Left lung (tissue), 10 donors: ENCODE measurements around the gene GRAP2. TPM values are rescaled to one million over a fixed set of nuclear protein-coding genes. Genes with fewer than 3 reads are reported as not detected.

Experiments used
- ATAC-seq: fragments of 200-7000 bp; cut with Tn5 transposase; one replicate; pipeline ENCODE4 v1.9.1; 2020; ENCODE audit warnings: moderate library complexity
- DNase-seq, 4 donors: peaks; one replicate each; pipeline ENCODE4 v3.0.0-alpha.2; 2013 to 2020
- H3K27ac ChIP-seq, 2 donors: fragments of 200-600 bp; sonication (generic) in 1 of 2; one replicate each; pipeline versions ENCODE4 v1.5.0 to v1.8.0; 2020 to 2021
- H3K27me3 ChIP-seq, 2 donors: fragments of 200-600 bp; sonication (generic) in 1 of 2; one replicate each; pipeline versions ENCODE4 v1.5.0 to v1.8.0; 2020 to 2021
- H3K36me3 ChIP-seq, 2 donors: fragments of 200-600 bp; sonication (generic) in 1 of 2; one replicate each; pipeline versions ENCODE4 v1.5.0 to v1.8.0; 2020 to 2021
- H3K4me1 ChIP-seq, 2 donors: fragments of 200-600 bp; one replicate each; pipeline ENCODE4 v1.8.0; 2021
- H3K4me3 ChIP-seq, 2 donors: fragments of 200-600 bp; sonication (generic) in 1 of 2; one replicate each; pipeline versions ENCODE4 v1.5.0 to v1.8.0; 2020 to 2021; ENCODE audit warnings: mild to moderate bottlenecking in 1 of 2
- H3K9me3 ChIP-seq, 2 donors: fragments of 200-600 bp; sonication (generic) in 1 of 2; one replicate each; pipeline versions ENCODE4 v1.5.0 to v1.8.0; 2020 to 2021
- intact Hi-C, 2 donors: fragments of 100-400 bp; cut with DNase I; formaldehyde crosslinking; loops; one replicate each; pipeline versions ENCODE4 v1.11.2 to v1.14.2; 2022
- polyA plus RNA-seq, 6 donors: library from polyadenylated mRNA; unstranded; fragments of 120-200 nt; gene quantifications; one replicate each; pipeline ENCODE4 v1.2.1, GENCODE V29; 2013; ENCODE audit not compliant: insufficient read length in 6 of 6
- total RNA-seq, 2 donors: library from RNA; stranded (reverse); fragmentation: NEBNext Ultra II Directional; extraction: Animal tissue kit (Norgen Biotek cat#: 25700); gene quantifications; one replicate each; pipeline ENCODE4 v1.2.1, GENCODE V29; 2021
- TF ChIP-seq, protein P1 (sequence below), 2 donors: fragments of 200-600 bp; sonication (generic) in 1 of 2; IDR thresholded peaks; one replicate each; pipeline versions ENCODE4 v1.5.0 to v1.8.0; 2021; ENCODE audit warnings: antibody characterized with exemption in 2 of 2
- donor health status: DM: no; HTN: yes; CAD: no.
- donor health status: DM: no; HTN: no; CAD: no.

GRAP2 gene
- total and polyA plus RNA-seq, 8 donors: 1.5 to 3.4 (median 2.1) TPM

DNA sequence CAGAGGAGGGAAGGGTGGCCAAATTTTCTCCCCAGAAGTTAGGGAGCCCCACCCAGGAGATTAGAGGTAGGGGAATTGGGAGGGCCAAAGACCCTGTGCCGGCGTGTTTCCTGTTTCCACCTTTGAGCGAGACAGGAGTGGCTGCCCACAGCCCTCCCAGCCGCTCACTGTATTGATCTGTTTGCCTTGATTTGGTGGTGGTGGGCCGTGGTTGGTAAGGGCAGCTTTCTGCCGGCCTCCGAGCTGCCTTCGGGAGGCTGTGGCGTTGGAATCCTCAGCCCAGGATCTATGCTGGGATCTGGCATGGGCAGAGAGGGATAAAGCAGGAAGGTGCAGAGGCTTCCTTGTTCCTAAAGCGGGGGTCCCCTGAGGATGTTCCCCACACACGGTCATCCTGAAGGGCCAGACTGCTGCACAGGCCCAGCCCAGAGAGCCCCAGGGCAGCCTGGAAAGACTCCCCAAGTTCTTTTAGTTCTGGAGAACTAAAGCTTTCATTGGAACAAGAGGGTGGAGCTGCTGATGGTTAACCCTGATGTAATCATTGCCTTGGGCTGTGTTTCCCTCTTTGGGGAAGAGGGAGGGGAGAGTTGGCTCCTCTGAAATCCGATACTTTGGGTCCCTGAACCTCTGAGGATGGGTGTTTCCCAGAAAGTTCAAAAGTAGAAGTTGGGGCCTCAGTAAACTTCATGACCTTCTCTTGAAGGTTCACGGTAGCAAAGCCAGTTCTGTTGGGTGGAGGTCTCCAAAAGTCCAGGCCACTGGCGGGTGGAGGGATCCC, 101.1 kb downstream of the GRAP2 start:
- intact Hi-C loops: no loop called here
- Histone ChIP-seq H3K27me3 (peaks cover 0 to 12% of the 10 kb centered on the region in 2 donors), H3K4me3 (no peak overlapping the region), H3K27ac (no peak overlapping the region), H3K36me3 (no peaks in the 10 kb centered on the region), H3K4me1 (no peaks in the 10 kb centered on the region), H3K9me3 (no peaks in the 10 kb centered on the region)
- DNase-seq: no peak
- TF ChIP-seq, protein P1, sequence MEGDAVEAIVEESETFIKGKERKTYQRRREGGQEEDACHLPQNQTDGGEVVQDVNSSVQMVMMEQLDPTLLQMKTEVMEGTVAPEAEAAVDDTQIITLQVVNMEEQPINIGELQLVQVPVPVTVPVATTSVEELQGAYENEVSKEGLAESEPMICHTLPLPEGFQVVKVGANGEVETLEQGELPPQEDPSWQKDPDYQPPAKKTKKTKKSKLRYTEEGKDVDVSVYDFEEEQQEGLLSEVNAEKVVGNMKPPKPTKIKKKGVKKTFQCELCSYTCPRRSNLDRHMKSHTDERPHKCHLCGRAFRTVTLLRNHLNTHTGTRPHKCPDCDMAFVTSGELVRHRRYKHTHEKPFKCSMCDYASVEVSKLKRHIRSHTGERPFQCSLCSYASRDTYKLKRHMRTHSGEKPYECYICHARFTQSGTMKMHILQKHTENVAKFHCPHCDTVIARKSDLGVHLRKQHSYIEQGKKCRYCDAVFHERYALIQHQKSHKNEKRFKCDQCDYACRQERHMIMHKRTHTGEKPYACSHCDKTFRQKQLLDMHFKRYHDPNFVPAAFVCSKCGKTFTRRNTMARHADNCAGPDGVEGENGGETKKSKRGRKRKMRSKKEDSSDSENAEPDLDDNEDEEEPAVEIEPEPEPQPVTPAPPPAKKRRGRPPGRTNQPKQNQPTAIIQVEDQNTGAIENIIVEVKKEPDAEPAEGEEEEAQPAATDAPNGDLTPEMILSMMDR (IDR thresholded peaks at IDR 0.05): no peak
- no peak for ATAC-seq

DNA sequence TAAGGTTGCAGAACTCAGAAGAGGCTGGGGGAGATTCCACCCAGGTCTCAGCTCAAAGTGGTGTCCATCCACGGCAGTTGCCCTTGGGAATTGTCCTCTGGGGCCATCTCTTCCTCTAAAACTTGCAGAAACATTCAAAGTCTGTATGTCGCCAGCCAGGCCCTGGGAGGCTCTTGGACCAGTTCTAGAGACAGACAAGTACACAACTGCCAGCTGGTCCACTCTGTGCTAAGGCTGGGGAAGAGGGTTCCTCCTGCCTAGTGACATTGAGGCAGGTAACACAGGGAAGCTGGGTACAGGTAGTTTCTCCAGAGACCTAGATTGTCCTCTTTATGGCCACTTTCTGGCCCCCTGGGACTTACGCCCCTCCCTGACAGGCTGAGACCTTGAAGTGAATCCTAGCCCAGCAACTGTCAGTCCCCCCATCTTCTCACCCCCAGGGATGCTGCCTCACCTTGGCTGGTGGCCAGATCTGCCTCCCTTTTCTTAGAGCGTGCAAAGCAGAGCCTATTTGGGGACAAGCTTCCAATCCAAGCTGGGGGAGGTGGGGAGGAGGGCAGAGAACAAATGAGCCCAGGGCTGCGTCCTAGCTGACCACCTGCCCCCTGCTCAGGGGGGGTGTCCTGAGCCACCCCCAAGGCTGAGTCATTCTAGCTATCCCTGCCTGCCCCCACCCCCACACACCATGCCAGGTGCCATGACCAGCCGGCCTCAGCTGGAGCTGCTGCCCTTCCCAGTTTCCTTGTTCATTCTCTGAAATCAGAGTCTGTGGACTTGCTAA, 102.2 kb downstream of the GRAP2 start:
- TF ChIP-seq, protein P1 (IDR thresholded peaks at IDR 0.05): no peak
- no peak for DNase-seq
- no peaks in the 10 kb centered on the region for H3K9me3 ChIP-seq
- H3K4me1 ChIP-seq: peaks cover 0 to 6% of the 10 kb centered on the region in 2 donors
- H3K27me3 ChIP-seq: peaks cover 0 to 6% of the 10 kb centered on the region in 2 donors
- intact Hi-C loops: no loop called here
- ATAC-seq: no peak
- no peak overlapping the region for H3K4me3 ChIP-seq
- H3K36me3 ChIP-seq: no peaks in the 10 kb centered on the region
- H3K27ac ChIP-seq: no peak overlapping the region

DNA sequence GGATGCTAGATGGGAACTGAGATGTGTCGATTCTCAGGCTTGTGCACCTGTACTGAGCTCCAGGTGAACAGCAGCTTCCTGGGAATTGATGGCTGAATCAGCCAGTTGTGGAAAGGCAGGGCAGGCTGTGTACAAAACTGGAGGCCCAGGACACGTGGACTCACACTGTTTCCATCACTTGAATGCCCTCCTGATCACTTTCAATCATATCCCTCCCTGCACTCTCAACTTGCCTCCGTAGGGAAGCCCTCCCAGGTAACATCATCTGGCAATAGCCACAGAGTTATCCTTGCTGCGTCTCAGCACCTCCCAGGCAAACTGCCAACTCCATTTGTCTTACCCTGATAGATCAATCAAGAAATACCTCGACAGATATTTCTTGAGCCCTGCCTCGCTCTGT, 104.0 kb downstream of the GRAP2 start:
- Histone ChIP-seq H3K4me1 (peaks cover 0 to 22% of the 10 kb centered on the region in 2 donors), H3K9me3 (no peaks in the 10 kb centered on the region), H3K4me3 (no peak overlapping the region), H3K27ac (no peak overlapping the region), H3K36me3 (no peaks in the 10 kb centered on the region), H3K27me3 (peaks cover 10 to 23% of the 10 kb centered on the region in 2 donors)
- no peak for ATAC-seq
- intact Hi-C loops: no loop called here
- no peak for DNase-seq
- TF ChIP-seq, protein P1 (IDR thresholded peaks at IDR 0.05): no peak

DNA sequence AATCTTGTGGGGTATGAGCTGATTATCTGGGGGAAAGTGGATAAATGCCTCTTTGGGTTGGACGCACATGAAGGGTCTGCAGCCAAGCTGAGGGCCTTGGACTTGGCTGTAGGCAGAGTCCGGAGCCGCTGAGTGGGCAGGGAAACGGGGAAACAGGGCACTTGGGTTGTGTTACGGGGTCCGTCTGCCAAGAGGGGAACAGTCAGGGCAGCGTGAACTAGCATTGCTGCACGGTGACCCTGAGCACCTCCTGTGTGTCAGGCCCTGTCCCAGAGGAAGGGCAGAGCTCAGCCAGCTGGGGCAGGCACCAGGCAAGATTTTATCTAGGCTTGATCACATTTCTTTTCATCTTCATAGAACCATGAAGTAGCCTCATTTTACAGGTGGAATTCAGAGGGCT, 105.8 kb downstream of the GRAP2 start:
- ATAC-seq (no peak), DNase-seq (no peak)
- TF ChIP-seq, protein P1 (IDR thresholded peaks at IDR 0.05): no peak
- intact Hi-C loops: no loop called here
- H3K4me3 ChIP-seq: no peak overlapping the region
- H3K27ac ChIP-seq: no peak overlapping the region
- no peaks in the 10 kb centered on the region for H3K9me3 ChIP-seq
- H3K36me3 ChIP-seq: no peaks in the 10 kb centered on the region
- H3K4me1 ChIP-seq: peaks cover 0 to 27% of the 10 kb centered on the region in 2 donors
- peaks cover 11 to 39% of the 10 kb centered on the region in 2 donors for H3K27me3 ChIP-seq
